WTC11 (cell line): ENCODE results near the gene ZCCHC9. TPM values are rescaled to one million over a fixed set of nuclear protein-coding genes. Genes with fewer than 3 reads are reported as not detected.

Source experiments
- ATAC-seq: fragments of 200-7000 bp; cut with Tn5 transposase; 2 replicates; pipeline ENCODE4 v1.10.0; 2021; ENCODE audit warnings: mild to moderate bottlenecking, moderate library complexity
- CTCF ChIA-PET: fragments of 300-600 bp; sonication (Branson Sonifier 250); formaldehyde crosslinking; loops from one replicate; lab custom pipeline; 2021; ENCODE audit warnings: antibody characterized with exemption; lab: Charles Lee
- POLR2A ChIA-PET: fragments of 350-600 bp; sonication (Branson Sonifier 250); formaldehyde crosslinking; loops from one replicate; lab custom pipeline; 2021; ENCODE audit warnings: antibody characterized with exemption; lab: Charles Lee
- DNase-seq: peaks from one replicate; pipeline ENCODE4 v3.0.0; 2021; ENCODE audit warnings: low spot score
- H3K27ac Mint-ChIP-seq: 2 replicates; pipeline ENCODE4 v1.8.0; 2021; ENCODE audit warnings: mixed read lengths
- H3K27me3 Mint-ChIP-seq: 2 replicates; pipeline ENCODE4 v1.8.0; 2021; ENCODE audit warnings: low read depth, mild to moderate bottlenecking, moderate library complexity, mixed read lengths
- H3K36me3 Mint-ChIP-seq: 2 replicates; pipeline ENCODE4 v1.8.0; 2021; ENCODE audit warnings: mixed read lengths
- H3K4me1 Mint-ChIP-seq: 2 replicates; pipeline ENCODE4 v1.8.0; 2022; ENCODE audit warnings: mixed read lengths
- H3K4me3 Mint-ChIP-seq: 2 replicates; pipeline ENCODE4 v1.8.0; 2021; ENCODE audit warnings: mild to moderate bottlenecking, moderate library complexity, mixed read lengths
- H3K9me3 Mint-ChIP-seq: 2 replicates; pipeline ENCODE4 v1.8.0; 2021; ENCODE audit warnings: mixed read lengths
- ATF1 ChIP-seq: sonication (generic); formaldehyde crosslinking; IDR thresholded peaks from 2 replicates; pipeline ENCODE4 v1.8.1; 2023; ENCODE audit warnings: mild to moderate bottlenecking, moderate library complexity, missing genetic modification reagents
- ATF3 ChIP-seq: sonication (generic); formaldehyde crosslinking; conservative IDR thresholded peaks from 2 replicates; pipeline ENCODE4 v1.8.1; 2022; ENCODE audit warnings: mild to moderate bottlenecking, missing genetic modification reagents
- ATF6 ChIP-seq: sonication (generic); formaldehyde crosslinking; IDR thresholded peaks from 2 replicates; pipeline ENCODE4 v1.8.1; 2023; ENCODE audit warnings: mild to moderate bottlenecking, missing genetic modification reagents
- ELF4 ChIP-seq: sonication (generic); formaldehyde crosslinking; IDR thresholded peaks from 2 replicates; pipeline ENCODE4 v1.8.1; 2022; ENCODE audit warnings: low read depth, mild to moderate bottlenecking, moderate library complexity, missing genetic modification reagents
- ETV6 ChIP-seq: sonication (generic); formaldehyde crosslinking; IDR thresholded peaks from 2 replicates; pipeline ENCODE4 v1.8.1; 2022; ENCODE audit warnings: mild to moderate bottlenecking, missing genetic modification reagents
- FOXP1 ChIP-seq: sonication (generic); formaldehyde crosslinking; IDR thresholded peaks from 2 replicates; pipeline ENCODE4 v1.8.0; 2022; ENCODE audit warnings: missing genetic modification reagents, mild to moderate bottlenecking, moderate library complexity, borderline replicate concordance
- JAZF1 ChIP-seq: fragments of 250-450 bp; sonication (Bioruptor Pico); IDR thresholded peaks from 2 replicates; pipeline ENCODE4 v1.9.0; 2021; ENCODE audit warnings: moderate library complexity, mild to moderate bottlenecking, inconsistent platforms
- MAX ChIP-seq: sonication (generic); formaldehyde crosslinking; IDR thresholded peaks from 2 replicates; pipeline ENCODE4 v1.8.0; 2022; ENCODE audit warnings: mild to moderate bottlenecking, missing genetic modification reagents
- MXD4 ChIP-seq: fragments of 250-450 bp; sonication (Bioruptor Pico); IDR thresholded peaks from 2 replicates; pipeline ENCODE4 v1.8.0; 2021; ENCODE audit warnings: mild to moderate bottlenecking, moderate library complexity, borderline replicate concordance
- NFE2L1 ChIP-seq: sonication (generic); formaldehyde crosslinking; IDR thresholded peaks from 2 replicates; pipeline ENCODE4 v1.8.1; 2023; ENCODE audit warnings: missing genetic modification reagents
- NFYB ChIP-seq: sonication (generic); formaldehyde crosslinking; conservative IDR thresholded peaks from 2 replicates; pipeline ENCODE4 v1.8.0; 2022; ENCODE audit warnings: low read depth, missing genetic modification reagents
- NR1H2 ChIP-seq: sonication (generic); formaldehyde crosslinking; IDR thresholded peaks from 2 replicates; pipeline ENCODE4 v1.9.0; 2021; ENCODE audit warnings: mild to moderate bottlenecking, moderate library complexity, missing genetic modification reagents
- PREB ChIP-seq: sonication (generic); formaldehyde crosslinking; IDR thresholded peaks from 2 replicates; pipeline ENCODE4 v1.8.1; 2022; ENCODE audit warnings: mild to moderate bottlenecking, missing genetic modification reagents, moderate library complexity, borderline replicate concordance
- RELA ChIP-seq: sonication (generic); formaldehyde crosslinking; IDR thresholded peaks from 2 replicates; pipeline ENCODE4 v1.8.1; 2022; ENCODE audit warnings: missing genetic modification reagents, mild to moderate bottlenecking, borderline replicate concordance
- SOX15 ChIP-seq: fragments of 250-450 bp; sonication (Bioruptor Pico); IDR thresholded peaks from 2 replicates; pipeline ENCODE4 v1.9.0; 2021; ENCODE audit warnings: mild to moderate bottlenecking
- SP1 ChIP-seq: sonication (generic); formaldehyde crosslinking; conservative IDR thresholded peaks from 2 replicates; pipeline ENCODE4 v1.8.1; 2022; ENCODE audit warnings: missing genetic modification reagents
- TP53 ChIP-seq: sonication (generic); formaldehyde crosslinking; IDR thresholded peaks from 2 replicates; pipeline ENCODE4 v1.8.1; 2023; ENCODE audit warnings: mild to moderate bottlenecking, missing genetic modification reagents
- USF2 ChIP-seq: sonication (generic); formaldehyde crosslinking; IDR thresholded peaks from 2 replicates; pipeline ENCODE4 v1.8.1; 2023; ENCODE audit warnings: mild to moderate bottlenecking, missing genetic modification reagents, moderate library complexity
- ZMAT4 ChIP-seq: fragments of 250-450 bp; sonication (Bioruptor Pico); IDR thresholded peaks from 2 replicates; pipeline ENCODE4 v1.9.0; 2021; ENCODE audit warnings: mild to moderate bottlenecking
- ZNF121 ChIP-seq: sonication (generic); formaldehyde crosslinking; IDR thresholded peaks from 2 replicates; pipeline ENCODE4 v1.8.0; 2023; ENCODE audit warnings: missing genetic modification reagents
- ZNF219 ChIP-seq: sonication (generic); formaldehyde crosslinking; IDR thresholded peaks from 2 replicates; pipeline ENCODE4 v1.8.0; 2023; ENCODE audit warnings: missing genetic modification reagents, mild to moderate bottlenecking, borderline replicate concordance
- ZNF425 ChIP-seq: fragments of 250-450 bp; sonication (Bioruptor Pico); conservative IDR thresholded peaks from 2 replicates; pipeline ENCODE4 v1.9.0; 2021; ENCODE audit warnings: mild to moderate bottlenecking
- total RNA-seq: library from RNA; stranded (reverse); gene quantifications from 3 replicates; pipeline ENCODE4 v1.2.3, GENCODE V29; 2021
- TF ChIP-seq, protein P1 (sequence below): sonication (generic); formaldehyde crosslinking; IDR thresholded peaks from 2 replicates; pipeline ENCODE4 v1.8.1; 2022; ENCODE audit warnings: mild to moderate bottlenecking, moderate library complexity, missing genetic modification reagents
- TF ChIP-seq, protein P2 (sequence below): fragments of 250-450 bp; sonication (Bioruptor Pico); IDR thresholded peaks from 2 replicates; pipeline ENCODE4 v1.9.0; 2021; ENCODE audit warnings: moderate library complexity, mild to moderate bottlenecking, inconsistent platforms, borderline replicate concordance

ZCCHC9 gene
- total RNA-seq, 1 experiment from 2014 or later = 30.8 TPM

GRCh38 chr5:81335946-81336345 lies 34.6 kb downstream of the ZCCHC9 start:
- Mint-ChIP-seq H3K36me3 (no peaks in the 10 kb centered on the region), H3K4me1 (no peaks in the 10 kb centered on the region), H3K9me3 (no peaks in the 10 kb centered on the region)
- TF ChIP-seq SP1 (CRISPR knock-in tag) = no peak
- no peak for TF ChIP-seq ETV6 (CRISPR knock-in tag)
- no peak for TF ChIP-seq USF2 (CRISPR knock-in tag)
- TF ChIP-seq ZNF219 (CRISPR knock-in tag) = no peak
- no peak for TF ChIP-seq ZNF425 (CRISPR knock-in tag)
- TF ChIP-seq, all 79 proteins: peak for 0
- H3K4me3 Mint-ChIP-seq = no peak overlapping the region
- H3K27me3 Mint-ChIP-seq = no peaks in the 10 kb centered on the region
- POLR2A ChIA-PET = no interaction called here
- no peak for ATAC-seq
- CTCF ChIA-PET = no interaction called here
- DNase-seq = no peak
- no peak overlapping the region for H3K27ac Mint-ChIP-seq

GRCh38 chr5:81336556-81336955 lies 35.2 kb downstream of the ZCCHC9 start:
- DNase-seq = no peak
- ChIA-PET CTCF (no interaction called here), POLR2A (no interaction called here)
- no peak overlapping the region for H3K4me3 Mint-ChIP-seq
- TF ChIP-seq NFE2L1 (CRISPR knock-in tag) (no peak), RELA (CRISPR knock-in tag) (no peak), MXD4 (CRISPR knock-in tag) (no peak), PREB (CRISPR knock-in tag) (no peak), SOX15 (CRISPR knock-in tag) (no peak), NR1H2 (no peak), FOXP1 (CRISPR knock-in tag) (no peak), MAX (CRISPR knock-in tag) (no peak), TP53 (no peak), ATF3 (no peak), ATF6 (CRISPR knock-in tag) (no peak), NFYB (CRISPR knock-in tag) (no peak), JAZF1 (CRISPR knock-in tag) (no peak), ATF1 (no peak), ZMAT4 (CRISPR knock-in tag) (no peak), ZNF425 (CRISPR knock-in tag) (no peak), ZNF121 (CRISPR knock-in tag) (no peak), ELF4 (CRISPR knock-in tag) (no peak)
- TF ChIP-seq, protein P1, sequence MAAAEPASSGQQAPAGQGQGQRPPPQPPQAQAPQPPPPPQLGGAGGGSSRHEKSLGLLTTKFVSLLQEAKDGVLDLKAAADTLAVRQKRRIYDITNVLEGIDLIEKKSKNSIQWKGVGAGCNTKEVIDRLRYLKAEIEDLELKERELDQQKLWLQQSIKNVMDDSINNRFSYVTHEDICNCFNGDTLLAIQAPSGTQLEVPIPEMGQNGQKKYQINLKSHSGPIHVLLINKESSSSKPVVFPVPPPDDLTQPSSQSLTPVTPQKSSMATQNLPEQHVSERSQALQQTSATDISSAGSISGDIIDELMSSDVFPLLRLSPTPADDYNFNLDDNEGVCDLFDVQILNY (CRISPR knock-in tag) = no peak
- TF ChIP-seq, protein P2, sequence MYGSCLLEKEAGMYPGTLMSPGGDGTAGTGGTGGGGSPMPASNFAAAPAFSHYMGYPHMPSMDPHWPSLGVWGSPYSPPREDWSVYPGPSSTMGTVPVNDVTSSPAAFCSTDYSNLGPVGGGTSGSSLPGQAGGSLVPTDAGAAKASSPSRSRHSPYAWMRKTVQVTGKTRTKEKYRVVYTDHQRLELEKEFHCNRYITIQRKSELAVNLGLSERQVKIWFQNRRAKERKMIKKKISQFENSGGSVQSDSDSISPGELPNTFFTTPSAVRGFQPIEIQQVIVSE (CRISPR knock-in tag) = no peak
- TF ChIP-seq, all 79 proteins: peak for 0
- no peaks in the 10 kb centered on the region for H3K27me3 Mint-ChIP-seq
- no peaks in the 10 kb centered on the region for H3K4me1 Mint-ChIP-seq
- H3K36me3 Mint-ChIP-seq = no peaks in the 10 kb centered on the region
- no peak for ATAC-seq
- no peaks in the 10 kb centered on the region for H3K9me3 Mint-ChIP-seq
- no peak overlapping the region for H3K27ac Mint-ChIP-seq
